Stimulated activated naive B cell treated with anti-CD40 and anti-IgM and Interleukin-4, amounts not matched to agents 10 μg/mL and 1 μg/mL and 100 μg/mL, for 72 hours (primary cell): ENCODE data around the gene OTOGL.

Source experiments
- ATAC-seq, 2 donors: fragments of 150-1000 bp; cut with Tn5 transposase; replicated peaks; 2 replicates each; pipeline ENCODE4 v1.10.0; 2021; ENCODE audit warnings: moderate library complexity in 1 of 2
- DNase-seq: peaks from one replicate; pipeline ENCODE4 v3.0.0; 2021
- H3K27ac Mint-ChIP-seq: one replicate; pipeline ENCODE4 v1.8.0; 2022; ENCODE audit warnings: mild to moderate bottlenecking, mixed read lengths
- H3K27me3 Mint-ChIP-seq, 2 donors: one replicate each; pipeline ENCODE4 v1.8.0; 2022; ENCODE audit warnings: mixed read lengths in 2 of 2
- H3K36me3 Mint-ChIP-seq, 2 donors: one replicate each; pipeline ENCODE4 v1.8.0; 2022; ENCODE audit warnings: mixed read lengths in 2 of 2, mild to moderate bottlenecking in 1 of 2
- H3K4me1 Mint-ChIP-seq, 2 donors: one replicate each; pipeline ENCODE4 v1.8.0; 2022; ENCODE audit warnings: mixed read lengths in 2 of 2, mild to moderate bottlenecking in 1 of 2
- H3K4me3 Mint-ChIP-seq, 2 donors: one replicate each; pipeline ENCODE4 v1.8.0; 2022; ENCODE audit warnings: mild to moderate bottlenecking in 2 of 2, mixed read lengths in 2 of 2, moderate library complexity in 1 of 2
- H3K9me3 Mint-ChIP-seq, 2 donors: one replicate each; pipeline ENCODE4 v1.8.0; 2022; ENCODE audit warnings: mixed read lengths in 2 of 2, mild to moderate bottlenecking in 1 of 2

Gene OTOGL

GRCh38 chr12:80320121-80320678 is 220.9 kb downstream of the OTOGL start:
- ATAC-seq = no peak

GRCh38 chr12:80321653-80322052 is 222.3 kb downstream of the OTOGL start:
- H3K36me3 Mint-ChIP-seq = no peaks in the 10 kb centered on the region
- no peak for DNase-seq
- no peak overlapping the region for H3K27ac Mint-ChIP-seq
- ATAC-seq = no peak
- no peaks in the 10 kb centered on the region for H3K27me3 Mint-ChIP-seq
- H3K4me1 Mint-ChIP-seq = no peaks in the 10 kb centered on the region
- H3K9me3 Mint-ChIP-seq = peaks cover 0 to 1% of the 10 kb centered on the region in 2 donors
- H3K4me3 Mint-ChIP-seq = no peak overlapping the region

More at GRCh38 chr12:80320121-80320678, 220.9 kb downstream of the OTOGL start:
- DNase-seq = no peak
- no peaks in the 10 kb centered on the region for H3K27me3 Mint-ChIP-seq
- no peak overlapping the region for H3K27ac Mint-ChIP-seq
- H3K9me3 Mint-ChIP-seq = peaks cover 0 to 1% of the 10 kb centered on the region in 2 donors
- no peak overlapping the region for H3K4me3 Mint-ChIP-seq
- no peaks in the 10 kb centered on the region for H3K36me3 Mint-ChIP-seq
- no peaks in the 10 kb centered on the region for H3K4me1 Mint-ChIP-seq

- peaks cover 0 to 1% of the 10 kb centered on the region in 2 donors for H3K9me3 Mint-ChIP-seq
- DNase-seq (no peak), ATAC-seq (no peak)
- H3K4me1 Mint-ChIP-seq = no peaks in the 10 kb centered on the region
- no peak overlapping the region for H3K27ac Mint-ChIP-seq
- no peak overlapping the region for H3K4me3 Mint-ChIP-seq
- no peaks in the 10 kb centered on the region for H3K27me3 Mint-ChIP-seq
- no peaks in the 10 kb centered on the region for H3K36me3 Mint-ChIP-seq
Observed at GRCh38 chr12:80325167-80325959, 226.0 kb downstream of the OTOGL start.

GRCh38 chr12:80332827-80333226 is 233.5 kb downstream of the OTOGL start:
- no peak for ATAC-seq
- Mint-ChIP-seq H3K27ac (no peak overlapping the region), H3K4me1 (no peaks in the 10 kb centered on the region), H3K27me3 (no peaks in the 10 kb centered on the region), H3K36me3 (no peaks in the 10 kb centered on the region), H3K4me3 (no peak overlapping the region), H3K9me3 (peaks cover 0 to 7% of the 10 kb centered on the region in 2 donors)
- DNase-seq = no peak

- no peak overlapping the region for H3K27ac Mint-ChIP-seq
- H3K27me3 Mint-ChIP-seq = no peaks in the 10 kb centered on the region
- peaks cover 8 to 12% of the 10 kb centered on the region in 2 donors for H3K9me3 Mint-ChIP-seq
- no peak for DNase-seq
- no peaks in the 10 kb centered on the region for H3K36me3 Mint-ChIP-seq
- no peaks in the 10 kb centered on the region for H3K4me1 Mint-ChIP-seq
- ATAC-seq = no peak
- no peak overlapping the region for H3K4me3 Mint-ChIP-seq
Observed at GRCh38 chr12:80352474-80352873, 253.1 kb downstream of the OTOGL start.

GRCh38 chr12:80353254-80353653 is 253.9 kb downstream of the OTOGL start:
- ATAC-seq (no peak), DNase-seq (no peak)
- no peaks in the 10 kb centered on the region for H3K4me1 Mint-ChIP-seq
- H3K4me3 Mint-ChIP-seq = no peak overlapping the region
- peaks cover 4 to 7% of the 10 kb centered on the region in 2 donors for H3K9me3 Mint-ChIP-seq
- no peak overlapping the region for H3K27ac Mint-ChIP-seq
- H3K27me3 Mint-ChIP-seq = no peaks in the 10 kb centered on the region
- H3K36me3 Mint-ChIP-seq = no peaks in the 10 kb centered on the region

GRCh38 chr12:80356097-80356496 is 256.8 kb downstream of the OTOGL start:
- DNase-seq (no peak), ATAC-seq (no peak)
- Mint-ChIP-seq H3K9me3 (peaks cover 0 to under 1% of the 10 kb centered on the region in 2 donors), H3K27ac (no peak overlapping the region), H3K4me3 (no peak overlapping the region), H3K27me3 (no peaks in the 10 kb centered on the region), H3K36me3 (no peaks in the 10 kb centered on the region), H3K4me1 (no peaks in the 10 kb centered on the region)

GRCh38 chr12:80359703-80360102 is 260.4 kb downstream of the OTOGL start:
- Mint-ChIP-seq H3K4me3 (no peak overlapping the region), H3K27ac (no peak overlapping the region), H3K9me3 (peaks cover 1 to 11% of the 10 kb centered on the region in 2 donors), H3K4me1 (no peaks in the 10 kb centered on the region), H3K27me3 (no peaks in the 10 kb centered on the region), H3K36me3 (no peaks in the 10 kb centered on the region)
- DNase-seq (no peak), ATAC-seq (no peak)

- ATAC-seq = no peak
- no peak for DNase-seq
- peaks cover 1 to 11% of the 10 kb centered on the region in 2 donors for H3K9me3 Mint-ChIP-seq
- H3K36me3 Mint-ChIP-seq = no peaks in the 10 kb centered on the region
- H3K4me1 Mint-ChIP-seq = no peaks in the 10 kb centered on the region
- no peak overlapping the region for H3K4me3 Mint-ChIP-seq
- H3K27ac Mint-ChIP-seq = no peak overlapping the region
- no peaks in the 10 kb centered on the region for H3K27me3 Mint-ChIP-seq
Observed at GRCh38 chr12:80364056-80364455, 264.7 kb downstream of the OTOGL start.

GRCh38 chr12:80373666-80374065 is 274.3 kb downstream of the OTOGL start:
- Mint-ChIP-seq H3K27ac (no peak overlapping the region), H3K27me3 (no peaks in the 10 kb centered on the region), H3K4me1 (no peaks in the 10 kb centered on the region), H3K36me3 (no peaks in the 10 kb centered on the region), H3K9me3 (no peaks in the 10 kb centered on the region), H3K4me3 (no peak overlapping the region)
- ATAC-seq = no peak
- DNase-seq = no peak

- Mint-ChIP-seq H3K9me3 (no peaks in the 10 kb centered on the region), H3K36me3 (no peaks in the 10 kb centered on the region)
- no peak for DNase-seq
Observed at GRCh38 chr12:80374615-80375014, 275.3 kb downstream of the OTOGL start.

GRCh38 chr12:80377140-80377794 is 277.9 kb downstream of the OTOGL start:
- Mint-ChIP-seq H3K27ac (no peak overlapping the region), H3K27me3 (no peaks in the 10 kb centered on the region), H3K9me3 (no peaks in the 10 kb centered on the region), H3K4me1 (no peaks in the 10 kb centered on the region), H3K36me3 (no peaks in the 10 kb centered on the region), H3K4me3 (no peak overlapping the region)
- DNase-seq (no peak), ATAC-seq (no peak)

More at GRCh38 chr12:80374615-80375014, 275.3 kb downstream of the OTOGL start:
- no peak overlapping the region for H3K4me3 Mint-ChIP-seq
- no peak overlapping the region for H3K27ac Mint-ChIP-seq
- no peaks in the 10 kb centered on the region for H3K4me1 Mint-ChIP-seq
- no peaks in the 10 kb centered on the region for H3K27me3 Mint-ChIP-seq
- ATAC-seq = no peak

- ATAC-seq (no peak), DNase-seq (no peak)
- Mint-ChIP-seq H3K27me3 (no peaks in the 10 kb centered on the region), H3K27ac (no peak overlapping the region), H3K36me3 (no peaks in the 10 kb centered on the region), H3K9me3 (peaks cover 0 to 2% of the 10 kb centered on the region in 2 donors), H3K4me1 (no peaks in the 10 kb centered on the region), H3K4me3 (no peak overlapping the region)
Observed at GRCh38 chr12:80381121-80381520, 281.8 kb downstream of the OTOGL start.

- no peaks in the 10 kb centered on the region for H3K36me3 Mint-ChIP-seq
- no peak overlapping the region for H3K4me3 Mint-ChIP-seq
- no peak overlapping the region for H3K27ac Mint-ChIP-seq
- H3K9me3 Mint-ChIP-seq = peaks cover 3% of the 10 kb centered on the region in 2 donors
- no peak for DNase-seq
- no peaks in the 10 kb centered on the region for H3K27me3 Mint-ChIP-seq
- peak in 1 of 2 donors; percentile 33 for ATAC-seq
- H3K4me1 Mint-ChIP-seq = no peaks in the 10 kb centered on the region
Observed at GRCh38 chr12:80382254-80382653, 282.9 kb downstream of the OTOGL start.

GRCh38 chr12:80400571-80400991 is 301.2 kb downstream of the OTOGL start:
- H3K27me3 Mint-ChIP-seq = peaks cover 6 to 7% of the 10 kb centered on the region in 2 donors
- H3K36me3 Mint-ChIP-seq = no peaks in the 10 kb centered on the region
- DNase-seq = no peak
- no peak overlapping the region for H3K27ac Mint-ChIP-seq
- H3K4me1 Mint-ChIP-seq = no peaks in the 10 kb centered on the region
- peaks cover 0 to 2% of the 10 kb centered on the region in 2 donors for H3K9me3 Mint-ChIP-seq
- ATAC-seq = no peak
- peak overlapping the region in 1 of 2 donors; percentile 15 for H3K4me3 Mint-ChIP-seq
